Measurements from ENCODE around the gene MRFAP1L1.

The MRFAP1L1 gene

GRCh38 chr4:6724421-6725111 is 14.9 kb upstream of the MRFAP1L1 start:
- TF ChIP-seq CTCF (conservative IDR thresholded peaks at IDR 0.05; ENCODE audit: low read depth, low read length), result no peak
- Histone ChIP-seq H3K4me3 (IDR thresholded peaks at IDR 0.05; ENCODE audit: insufficient read depth, low read depth, low read length) (no peak overlapping the region), H3K27ac (no peak overlapping the region), H3K4me1 (ENCODE audit: low read depth, poor library complexity, severe bottlenecking) (peaks cover 12% of the 10 kb centered on the region), H3K79me2 (ENCODE audit: insufficient read depth, low read depth) (no peaks in the 10 kb centered on the region), H3K9ac (no peak overlapping the region), H3K27me3 (ENCODE audit: insufficient read depth, low read depth) (no peaks in the 10 kb centered on the region), H3K36me3 (ENCODE audit: insufficient read depth) (no peaks in the 10 kb centered on the region), H2AFZ (ENCODE audit: low read depth) (no peak overlapping the region), H4K20me1 (ENCODE audit: insufficient read depth) (no peaks in the 10 kb centered on the region), H3K4me2 (no peak overlapping the region)

GRCh38 chr4:6723851-6724250 is 14.2 kb upstream of the MRFAP1L1 start:
- Histone ChIP-seq H3K27ac (no peak overlapping the region), H3K4me3 (IDR thresholded peaks at IDR 0.05; ENCODE audit: insufficient read depth, low read depth, low read length) (no peak overlapping the region), H3K79me2 (ENCODE audit: insufficient read depth, low read depth) (no peaks in the 10 kb centered on the region), H2AFZ (ENCODE audit: low read depth) (no peak overlapping the region), H3K9ac (no peak overlapping the region), H3K4me2 (no peak overlapping the region), H3K36me3 (ENCODE audit: insufficient read depth) (no peaks in the 10 kb centered on the region), H4K20me1 (ENCODE audit: insufficient read depth) (no peaks in the 10 kb centered on the region), H3K27me3 (ENCODE audit: insufficient read depth, low read depth) (no peaks in the 10 kb centered on the region), H3K4me1 (ENCODE audit: low read depth, poor library complexity, severe bottlenecking) (peaks cover 12% of the 10 kb centered on the region)
- no peak for TF ChIP-seq CTCF (conservative IDR thresholded peaks at IDR 0.05; ENCODE audit: low read depth, low read length)

GRCh38 chr4:6722891-6723290 is 13.2 kb upstream of the MRFAP1L1 start:
- Histone ChIP-seq H3K27ac (no peak overlapping the region), H3K9ac (no peak overlapping the region), H3K4me1 (ENCODE audit: low read depth, poor library complexity, severe bottlenecking) (peaks cover 12% of the 10 kb centered on the region), H3K4me2 (no peak overlapping the region), H3K36me3 (ENCODE audit: insufficient read depth) (no peaks in the 10 kb centered on the region), H3K4me3 (IDR thresholded peaks at IDR 0.05; ENCODE audit: insufficient read depth, low read depth, low read length) (no peak overlapping the region), H3K79me2 (ENCODE audit: insufficient read depth, low read depth) (peaks cover under 1% of the 10 kb centered on the region; the same call in 1 of the 2 replicates), H4K20me1 (ENCODE audit: insufficient read depth) (no peaks in the 10 kb centered on the region), H3K27me3 (ENCODE audit: insufficient read depth, low read depth) (no peaks in the 10 kb centered on the region), H2AFZ (ENCODE audit: low read depth) (no peak overlapping the region)
- TF ChIP-seq CTCF (conservative IDR thresholded peaks at IDR 0.05; ENCODE audit: low read depth, low read length), result no peak

- H3K4me2 ChIP-seq, result no peak overlapping the region
These were observed 11.5 kb upstream of the MRFAP1L1 start for GRCh38 chr4:6721121-6721520.

More at GRCh38 chr4:6721121-6721520, 11.5 kb upstream of the MRFAP1L1 start:
- H3K9ac ChIP-seq, result no peak overlapping the region
- H3K27me3 ChIP-seq (ENCODE audit: insufficient read depth, low read depth), result no peaks in the 10 kb centered on the region
- no peak for TF ChIP-seq CTCF (conservative IDR thresholded peaks at IDR 0.05; ENCODE audit: low read depth, low read length)
- H2AFZ ChIP-seq (ENCODE audit: low read depth), result no peak overlapping the region
- H3K36me3 ChIP-seq (ENCODE audit: insufficient read depth), result no peaks in the 10 kb centered on the region
- H3K4me3 ChIP-seq (IDR thresholded peaks at IDR 0.05; ENCODE audit: insufficient read depth, low read depth, low read length), result no peak overlapping the region
- H4K20me1 ChIP-seq (ENCODE audit: insufficient read depth), result no peaks in the 10 kb centered on the region
- H3K27ac ChIP-seq, result no peak overlapping the region
- peaks cover 14% of the 10 kb centered on the region; the same call in 1 of the 2 replicates for H3K79me2 ChIP-seq (ENCODE audit: insufficient read depth, low read depth)
- peaks cover 18% of the 10 kb centered on the region for H3K4me1 ChIP-seq (ENCODE audit: low read depth, poor library complexity, severe bottlenecking)
